SK-N-MC (cell line): Measurements from ENCODE around the gene ST6GAL2.

Experiments
- DNase-seq: peaks from one replicate; pipeline ENCODE4 v3.0.0-alpha.2; 2011; ENCODE audit warnings: low read depth, low spot score
- H3K27ac ChIP-seq: fragments of 200-600 bp; sonication (generic); 2 replicates; pipeline ENCODE4 v1.5.1; 2016; ENCODE audit warnings: mixed run types
- H3K36me3 ChIP-seq: fragments of 200-600 bp; sonication (generic); 2 replicates; pipeline ENCODE4 v1.6.1; 2017; ENCODE audit warnings: antibody characterized with exemption, low read length, mixed read lengths; ENCODE audit not compliant: insufficient read depth
- H3K4me3 ChIP-seq: fragments of 200-600 bp; sonication (generic); 2 replicates; pipeline ENCODE4 v1.5.1; 2016
- H3K9ac ChIP-seq: fragments of 200-600 bp; sonication (generic); 2 replicates; pipeline ENCODE4 v1.8.0; 2017; ENCODE audit warnings: mixed run types, mixed read lengths; ENCODE audit not compliant: insufficient read length
- H3K9me3 ChIP-seq: fragments of 200-600 bp; sonication (generic); 2 replicates; pipeline ENCODE4 v1.6.1; 2017; ENCODE audit warnings: low read depth, mild to moderate bottlenecking, antibody characterized with exemption, low read length, moderate library complexity, mixed read lengths
- EZH2 ChIP-seq: fragments of 200-600 bp; sonication (generic); IDR thresholded peaks from one replicate; pipeline ENCODE4 v1.6.1; 2017; ENCODE audit warnings: antibody characterized with exemption
- FOXP2 ChIP-seq: optimal IDR thresholded peaks from 2 replicates; pipeline ENCODE3; 2011; ENCODE audit warnings: mild to moderate bottlenecking, moderate library complexity; ENCODE audit not compliant: insufficient read depth; ENCODE audit errors: extremely low read length, control extremely low read depth
- POLR2AphosphoS5 ChIP-seq: IDR thresholded peaks from 2 replicates; pipeline ENCODE4 v1.6.1; 2012; ENCODE audit warnings: mild to moderate bottlenecking, low read depth, low read length, borderline replicate concordance

Gene ST6GAL2, protein sequence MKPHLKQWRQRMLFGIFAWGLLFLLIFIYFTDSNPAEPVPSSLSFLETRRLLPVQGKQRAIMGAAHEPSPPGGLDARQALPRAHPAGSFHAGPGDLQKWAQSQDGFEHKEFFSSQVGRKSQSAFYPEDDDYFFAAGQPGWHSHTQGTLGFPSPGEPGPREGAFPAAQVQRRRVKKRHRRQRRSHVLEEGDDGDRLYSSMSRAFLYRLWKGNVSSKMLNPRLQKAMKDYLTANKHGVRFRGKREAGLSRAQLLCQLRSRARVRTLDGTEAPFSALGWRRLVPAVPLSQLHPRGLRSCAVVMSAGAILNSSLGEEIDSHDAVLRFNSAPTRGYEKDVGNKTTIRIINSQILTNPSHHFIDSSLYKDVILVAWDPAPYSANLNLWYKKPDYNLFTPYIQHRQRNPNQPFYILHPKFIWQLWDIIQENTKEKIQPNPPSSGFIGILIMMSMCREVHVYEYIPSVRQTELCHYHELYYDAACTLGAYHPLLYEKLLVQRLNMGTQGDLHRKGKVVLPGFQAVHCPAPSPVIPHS

GRCh38 chr2:106885971-106886915 lies at the start of gene ST6GAL2:
Gene ST6GAL2, minus strand, starts transcription at chr2:106886167. Its CDS starts 42,190 bp downstream, at chr2:106843977.
- peak within 1 kb of the TSS; percentile 38 for H3K4me3 ChIP-seq
- H3K9ac ChIP-seq: no peak within 1 kb of the TSS
- no peaks in the 10 kb centered on the region for H3K36me3 ChIP-seq
- TF ChIP-seq POLR2AphosphoS5 (no peak), FOXP2 (no peak), EZH2 (peak; percentile 26)
- H3K9me3 ChIP-seq: no peaks in the 10 kb centered on the region
- H3K27ac ChIP-seq: no peak within 1 kb of the TSS
- DNase-seq: no peak

DNA sequence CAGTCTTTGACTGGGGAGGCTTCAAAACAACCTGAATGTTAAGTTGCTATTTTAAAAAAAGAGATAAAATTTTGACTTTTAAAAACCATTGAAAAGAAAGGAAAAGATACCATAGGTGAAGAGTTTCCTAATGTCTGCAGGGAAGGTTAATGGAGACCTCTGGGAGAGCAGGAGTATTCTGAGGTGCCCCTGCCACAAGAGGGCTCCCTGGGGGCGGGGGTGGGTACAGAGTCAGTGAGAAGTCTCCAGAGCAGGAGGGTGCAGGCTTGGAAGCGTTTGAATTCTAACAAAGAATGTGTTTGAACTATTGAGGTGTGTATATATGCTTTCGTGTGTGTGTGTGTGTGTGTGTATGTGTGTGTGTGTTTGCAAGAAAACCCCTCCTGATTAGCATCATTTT lies 46.7 kb upstream of the ST6GAL2 start:
- Histone ChIP-seq H3K27ac (no peak overlapping the region), H3K9ac (no peak overlapping the region), H3K9me3 (no peaks in the 10 kb centered on the region), H3K4me3 (no peak overlapping the region), H3K36me3 (no peaks in the 10 kb centered on the region)
- TF ChIP-seq EZH2: no peak
- TF ChIP-seq POLR2AphosphoS5: no peak
- TF ChIP-seq FOXP2: no peak
- no peak for DNase-seq

DNA sequence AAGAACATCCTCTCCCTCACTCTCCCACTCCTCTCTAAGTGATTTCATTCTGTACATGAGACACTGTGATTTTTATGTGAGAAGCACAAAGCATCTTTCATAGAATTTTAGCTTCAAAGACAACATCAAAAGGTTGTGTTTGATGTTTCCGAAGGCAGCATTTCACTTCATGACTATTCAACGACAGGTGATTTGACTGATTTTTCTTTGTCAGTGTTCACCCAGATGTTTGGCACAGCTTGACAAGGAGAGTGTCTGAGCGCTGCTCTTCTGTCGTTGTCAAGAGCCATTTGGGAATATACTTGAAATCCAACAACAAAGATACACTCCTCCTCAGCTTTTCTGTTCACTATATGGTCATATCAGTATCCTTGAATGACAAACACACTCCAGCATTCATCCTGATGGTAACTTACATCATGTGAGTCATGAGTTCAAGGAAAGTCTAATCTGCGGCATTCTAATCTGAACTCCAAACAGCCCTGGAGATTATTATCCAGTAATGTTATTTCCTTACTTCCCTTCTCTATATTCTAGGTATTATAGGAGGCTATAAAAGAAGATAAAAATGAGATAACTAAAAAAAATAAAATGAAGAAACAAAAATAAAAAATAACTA lies 45.9 kb upstream of the ST6GAL2 start:
- no peak for DNase-seq
- no peak overlapping the region for H3K4me3 ChIP-seq
- TF ChIP-seq FOXP2 (no peak), EZH2 (no peak), POLR2AphosphoS5 (no peak)

GRCh38 chr2:106921451-106921850 lies 35.5 kb upstream of the ST6GAL2 start:
- Histone ChIP-seq H3K9me3 (no peaks in the 10 kb centered on the region), H3K4me3 (no peak overlapping the region), H3K27ac (no peak overlapping the region), H3K36me3 (no peaks in the 10 kb centered on the region), H3K9ac (no peak overlapping the region)
- TF ChIP-seq EZH2 (no peak), FOXP2 (no peak), POLR2AphosphoS5 (no peak)
- DNase-seq: no peak

More for the DNA sequence above, 45.9 kb upstream of the ST6GAL2 start:
- Histone ChIP-seq H3K36me3 (no peaks in the 10 kb centered on the region), H3K9me3 (no peaks in the 10 kb centered on the region), H3K9ac (no peak overlapping the region), H3K27ac (no peak overlapping the region)

DNA sequence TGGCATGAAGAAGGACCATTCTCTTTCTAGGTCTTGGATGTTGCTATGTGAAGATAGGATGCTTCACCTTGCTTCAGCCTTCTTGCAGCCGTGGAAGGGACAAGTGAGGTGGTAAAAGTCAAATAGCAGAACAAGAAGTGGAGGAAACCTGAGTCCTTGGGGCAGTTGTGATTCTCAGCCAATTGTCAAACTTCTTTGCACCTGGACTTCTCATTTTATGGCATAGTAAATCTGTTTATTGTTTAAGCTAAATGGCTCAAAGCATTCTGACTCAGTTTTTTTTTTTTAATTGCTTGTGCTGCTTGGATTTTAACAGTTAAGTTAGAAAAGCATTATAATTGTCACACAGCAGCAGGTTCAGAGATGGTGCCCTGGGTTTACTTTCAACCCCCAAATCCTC lies 33.0 kb upstream of the ST6GAL2 start:
- Histone ChIP-seq H3K27ac (no peak overlapping the region), H3K9me3 (no peaks in the 10 kb centered on the region), H3K36me3 (no peaks in the 10 kb centered on the region), H3K9ac (no peak overlapping the region), H3K4me3 (no peak overlapping the region)
- TF ChIP-seq FOXP2: no peak
- TF ChIP-seq EZH2: no peak
- TF ChIP-seq POLR2AphosphoS5: no peak
- DNase-seq: no peak

DNA sequence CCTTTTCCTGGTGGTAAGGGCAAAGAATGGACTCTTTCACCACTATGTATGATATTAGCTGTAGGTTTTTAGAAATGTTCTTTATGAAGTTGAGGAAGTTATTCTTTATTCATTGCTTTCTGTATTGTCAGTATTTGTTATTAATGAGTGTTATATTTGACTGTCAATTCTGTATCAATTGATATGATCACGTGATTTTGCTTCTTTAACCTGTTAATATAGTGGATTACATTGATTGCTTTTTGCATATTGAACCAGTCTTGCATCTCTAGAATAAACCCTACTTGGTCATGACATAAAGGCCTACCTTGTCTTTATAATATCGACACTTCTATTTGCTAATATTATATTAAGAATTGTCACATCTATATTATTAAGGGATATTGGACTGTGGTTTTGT lies 18.3 kb upstream of the ST6GAL2 start:
- no peak for DNase-seq
- TF ChIP-seq EZH2 (no peak), POLR2AphosphoS5 (no peak), FOXP2 (no peak)
- Histone ChIP-seq H3K9ac (no peak overlapping the region), H3K36me3 (no peaks in the 10 kb centered on the region), H3K27ac (no peak overlapping the region), H3K4me3 (no peak overlapping the region), H3K9me3 (no peaks in the 10 kb centered on the region)

GRCh38 chr2:106899786-106900530 lies 14.0 kb upstream of the ST6GAL2 start:
- DNase-seq: no peak
- Histone ChIP-seq H3K9me3 (no peaks in the 10 kb centered on the region), H3K36me3 (no peaks in the 10 kb centered on the region), H3K27ac (no peak overlapping the region), H3K9ac (no peak overlapping the region), H3K4me3 (no peak overlapping the region)
- no peak for TF ChIP-seq FOXP2
- no peak for TF ChIP-seq POLR2AphosphoS5
- TF ChIP-seq EZH2: no peak

- Histone ChIP-seq H3K9ac (no peak overlapping the region), H3K9me3 (no peaks in the 10 kb centered on the region), H3K4me3 (no peak overlapping the region), H3K27ac (no peak overlapping the region), H3K36me3 (no peaks in the 10 kb centered on the region)
- DNase-seq: no peak
- TF ChIP-seq FOXP2: no peak
Measured at GRCh38 chr2:106894545-106894944, 8.6 kb upstream of the ST6GAL2 start.
